ENCODE data around the gene BRSK2.
"Not testable (repeated sequence)": the region's sequence is repeated elsewhere in the genome, so short reads cannot be mapped to it uniquely, and the experiment has no call there.

Gene BRSK2

GRCh38 chr11:1502168-1502953, 112.6 kb downstream of the BRSK2 start:
- no peak for DNase-seq

- no peak for DNase-seq
These were observed 113.4 kb downstream of the BRSK2 start for GRCh38 chr11:1502954-1503707.

- DNase-seq: no peak
These were observed 114.0 kb downstream of the BRSK2 start for GRCh38 chr11:1503708-1504104.

- no peak for DNase-seq
These were observed 114.4 kb downstream of the BRSK2 start for GRCh38 chr11:1504138-1504537.

- DNase-seq: no peak
These were observed 115.0 kb downstream of the BRSK2 start for GRCh38 chr11:1504581-1505290.

- DNase-seq: no peak
These were observed 115.7 kb downstream of the BRSK2 start for GRCh38 chr11:1505480-1505879.

- DNase-seq: no peak
These were observed 117.2 kb downstream of the BRSK2 start for GRCh38 chr11:1506981-1507380.

- DNase-seq: no peak
These were observed 117.8 kb downstream of the BRSK2 start for GRCh38 chr11:1507381-1508140.

GRCh38 chr11:1508491-1508891, 118.8 kb downstream of the BRSK2 start:
- no peak for DNase-seq

- DNase-seq: no peak
These were observed 119.3 kb downstream of the BRSK2 start for GRCh38 chr11:1508986-1509385.

GRCh38 chr11:1509626-1510255, 120.0 kb downstream of the BRSK2 start:
- DNase-seq: no peak

- not testable (repeated sequence) for DNase-seq
These were observed 120.6 kb downstream of the BRSK2 start for GRCh38 chr11:1510351-1510750.

GRCh38 chr11:1510928-1511327, 121.2 kb downstream of the BRSK2 start:
- no peak for DNase-seq

- no peak for DNase-seq
These were observed 122.3 kb downstream of the BRSK2 start for GRCh38 chr11:1511937-1512496.

Data from activated CD4-positive, alpha-beta T cell treated with anti-CD3 and anti-CD28 coated beads for 4 hours (primary cell).